ENCODE results near the gene PRKCQ. TPM values are rescaled to one million over a fixed set of nuclear protein-coding genes. Genes with fewer than 3 reads are reported as not detected.
A peak's percentile ranks its signal among the peaks of the same experiment; 100 is the strongest.
"Not testable (repeated sequence)": the region's sequence is repeated elsewhere in the genome, so short reads cannot be mapped to it uniquely, and the experiment has no call there.

Gene PRKCQ
- total and polyA plus RNA-seq, 5 donors: 0.05 to 0.25 (median 0.20) TPM

GRCh38 chr10:6581223-6581622, 1.1 kb upstream of the PRKCQ start:
- H3K27me3 ChIP-seq (ENCODE audit: control insufficient read depth, insufficient read depth); H3K4me3 ChIP-seq (ENCODE audit: low read length); intact Hi-C loops (cut with DNase I); H3K27ac ChIP-seq (ENCODE audit: low read length); H3K9me3 ChIP-seq (ENCODE audit: control insufficient read depth, low read length); ATAC-seq; DNase-seq; H3K4me1 ChIP-seq (ENCODE audit: control insufficient read depth, insufficient read depth, low read length): not testable (repeated sequence)
- 66% methylated on average over 7 of the region's 7 CpGs for WGBS

GRCh38 chr10:6580279-6581029, 378 bp upstream of the PRKCQ start:
- Histone ChIP-seq H3K4me3 (ENCODE audit: low read length) (peak overlapping the region; percentile 48), H3K27ac (ENCODE audit: low read length) (no peak overlapping the region), H3K4me1 (ENCODE audit: control insufficient read depth, insufficient read depth, low read length) (no peaks in the 10 kb centered on the region), H3K27me3 (ENCODE audit: control insufficient read depth, insufficient read depth) (peaks cover 3% of the 10 kb centered on the region), H3K9me3 (ENCODE audit: control insufficient read depth, low read length) (no peaks in the 10 kb centered on the region)
- DNase-seq: peak; percentile 62 to 84 (median 81)
- ATAC-seq: peak; percentile 89 to 95
- whole genome bisulfite sequencing: 5% methylated on average over 56 of the region's 56 CpGs
- intact Hi-C loops (cut with DNase I): no loop called here

DNA sequence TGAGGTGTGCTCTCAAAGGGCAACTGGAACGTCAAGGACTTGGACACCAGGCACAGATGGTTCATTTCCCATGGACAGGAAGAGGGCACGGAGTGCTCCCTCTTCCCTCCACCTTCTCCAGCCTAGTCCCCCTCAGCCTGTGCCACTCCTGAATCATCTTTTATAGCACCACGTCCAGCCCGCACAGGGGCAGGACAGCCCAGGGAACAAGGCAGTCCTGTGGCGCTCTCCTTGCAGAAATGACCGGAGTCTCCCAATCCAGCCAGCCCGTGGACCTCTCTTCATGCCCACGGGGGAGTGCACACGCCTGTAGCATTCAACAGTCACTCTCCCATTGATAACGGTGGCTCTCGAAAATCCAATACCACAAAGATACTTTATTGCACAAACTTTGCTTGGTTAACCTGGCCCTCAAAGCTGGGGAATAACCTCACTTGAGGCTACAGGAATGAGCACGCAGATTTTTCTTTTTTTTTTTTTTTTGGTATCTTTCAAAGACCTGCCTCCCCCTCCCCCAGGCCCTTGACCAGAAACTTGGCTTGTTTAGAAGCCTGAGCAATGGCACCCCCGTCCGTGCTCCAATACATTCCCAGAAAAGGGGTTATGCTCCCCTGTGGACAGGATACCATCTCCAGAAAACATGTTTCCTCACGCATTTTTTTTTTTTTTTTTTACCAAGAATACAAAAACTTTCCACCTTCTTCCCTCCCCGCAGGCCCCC, 733 bp downstream of the PRKCQ start:
- ATAC-seq: no peak
- DNase-seq: no peak
- 23% methylated on average over 16 of the region's 16 CpGs for WGBS
- H3K27me3 ChIP-seq (ENCODE audit: control insufficient read depth, insufficient read depth): peaks cover 5% of the 10 kb centered on the region
- no peaks in the 10 kb centered on the region for H3K4me1 ChIP-seq (ENCODE audit: control insufficient read depth, insufficient read depth, low read length)
- intact Hi-C loops (cut with DNase I): no loop called here
- peak overlapping the region; percentile 48 for H3K4me3 ChIP-seq (ENCODE audit: low read length)
- no peak overlapping the region for H3K27ac ChIP-seq (ENCODE audit: low read length)
- no peaks in the 10 kb centered on the region for H3K9me3 ChIP-seq (ENCODE audit: control insufficient read depth, low read length)

DNA sequence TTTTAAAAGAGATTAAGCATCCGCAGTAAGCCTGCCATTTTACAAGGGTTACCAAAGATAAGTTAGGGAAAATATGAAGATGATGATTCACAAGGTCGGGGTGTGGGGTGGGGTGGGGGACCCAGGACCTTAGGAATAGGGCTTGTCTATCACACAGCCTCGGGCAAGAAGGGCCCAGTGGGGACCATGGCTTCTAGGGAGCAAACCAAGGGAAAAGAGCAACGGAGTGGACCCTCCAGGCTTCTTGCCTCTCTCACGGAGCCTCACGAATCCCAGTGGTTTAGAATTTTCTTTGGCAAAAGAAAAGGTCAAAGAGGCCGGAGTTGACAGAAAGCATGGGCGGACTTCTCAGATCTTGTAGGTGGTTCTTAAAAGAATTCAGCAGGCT, 1.3 kb downstream of the PRKCQ start:
- DNase-seq (no peak), ATAC-seq (no peak)
- Histone ChIP-seq H3K27me3 (ENCODE audit: control insufficient read depth, insufficient read depth) (peaks cover 5% of the 10 kb centered on the region), H3K4me1 (ENCODE audit: control insufficient read depth, insufficient read depth, low read length) (no peaks in the 10 kb centered on the region), H3K4me3 (ENCODE audit: low read length) (no peak overlapping the region), H3K27ac (ENCODE audit: low read length) (no peak overlapping the region), H3K9me3 (ENCODE audit: control insufficient read depth, low read length) (no peaks in the 10 kb centered on the region)
- intact Hi-C loops (cut with DNase I): no loop called here
- 64% methylated on average over 8 of the region's 8 CpGs for WGBS

DNA sequence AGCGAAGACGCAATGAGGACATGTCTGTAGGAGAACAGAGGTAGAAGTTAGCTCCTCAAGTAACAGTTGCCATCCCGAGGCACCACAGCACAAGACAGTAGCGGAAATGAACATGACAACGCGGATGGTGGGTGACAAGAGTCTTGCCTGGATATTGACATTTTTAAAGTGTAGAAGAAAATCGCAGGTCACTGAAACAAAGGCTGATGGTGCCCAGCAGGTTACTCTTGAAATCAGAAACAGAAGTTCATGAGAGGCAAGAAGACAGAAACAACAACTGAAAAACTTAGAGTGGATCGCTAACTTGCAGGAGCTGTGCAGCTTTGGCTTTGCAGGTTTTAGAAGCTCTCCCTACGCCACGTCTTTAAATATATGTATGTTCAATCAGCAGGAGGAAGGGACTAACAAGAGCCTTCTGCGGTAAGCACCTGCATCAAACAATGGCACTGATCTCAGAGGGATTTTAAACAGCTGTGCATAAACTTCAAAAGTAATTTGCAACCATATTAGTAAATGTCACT, 1.8 kb downstream of the PRKCQ start:
- ATAC-seq (no peak), DNase-seq (no peak)
- 75% methylated on average over 11 of the region's 11 CpGs for WGBS
- no peak overlapping the region for H3K4me3 ChIP-seq (ENCODE audit: low read length)
- H3K27me3 ChIP-seq (ENCODE audit: control insufficient read depth, insufficient read depth): peaks cover 5% of the 10 kb centered on the region
- no peak overlapping the region for H3K27ac ChIP-seq (ENCODE audit: low read length)
- no peaks in the 10 kb centered on the region for H3K9me3 ChIP-seq (ENCODE audit: control insufficient read depth, low read length)
- intact Hi-C loops (cut with DNase I): no loop called here
- H3K4me1 ChIP-seq (ENCODE audit: control insufficient read depth, insufficient read depth, low read length): no peaks in the 10 kb centered on the region

DNA sequence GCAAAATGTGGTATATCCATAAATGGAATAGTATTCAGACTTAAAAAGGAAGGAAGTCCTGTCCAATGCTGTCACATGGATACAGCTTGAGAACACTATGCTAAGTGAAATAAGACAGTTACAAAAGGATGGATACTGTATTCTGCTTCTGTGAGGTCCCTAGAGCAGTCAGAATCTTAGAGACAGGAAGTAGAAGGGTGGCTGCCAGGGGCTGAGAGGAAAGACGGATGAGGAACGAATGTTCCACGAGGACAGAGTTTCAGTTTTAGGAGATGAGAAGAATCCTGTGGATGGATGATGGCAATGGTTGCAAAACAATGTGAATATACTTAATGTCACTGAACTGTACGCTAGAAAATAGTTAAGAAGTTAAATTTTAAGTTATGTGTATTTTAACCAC, 3.8 kb downstream of the PRKCQ start:
- Histone ChIP-seq H3K9me3 (ENCODE audit: control insufficient read depth, low read length) (no peaks in the 10 kb centered on the region), H3K4me3 (ENCODE audit: low read length) (no peak overlapping the region), H3K27me3 (ENCODE audit: control insufficient read depth, insufficient read depth) (peaks cover 5% of the 10 kb centered on the region), H3K4me1 (ENCODE audit: control insufficient read depth, insufficient read depth, low read length) (no peaks in the 10 kb centered on the region), H3K27ac (ENCODE audit: low read length) (no peak overlapping the region)
- no peak for ATAC-seq
- 61% methylated on average over 4 of the region's 4 CpGs for WGBS
- intact Hi-C loops (cut with DNase I): no loop called here
- no peak for DNase-seq

DNA sequence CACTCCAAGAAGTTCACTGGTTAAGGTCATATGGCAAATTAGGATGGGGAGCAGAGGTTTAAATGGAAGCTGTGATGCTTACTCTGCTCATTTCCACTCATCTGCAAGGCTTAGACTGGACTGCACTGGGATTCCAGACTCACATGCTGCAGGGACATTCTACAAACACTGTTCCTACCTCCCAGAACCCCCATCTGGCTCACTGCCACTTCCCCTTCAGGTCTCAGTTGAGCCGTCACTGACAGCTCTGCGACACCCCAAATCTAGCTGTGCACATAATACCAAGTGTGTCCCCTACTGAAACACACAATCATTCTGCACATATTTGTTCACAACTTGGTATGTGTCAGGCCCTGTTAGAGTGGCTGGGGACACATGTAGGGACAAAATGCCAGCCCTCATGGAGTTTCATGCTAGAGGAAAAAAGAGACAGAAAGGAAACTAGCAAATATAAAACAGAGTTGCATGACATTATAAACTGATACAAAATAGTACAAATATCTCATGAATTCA, 5.4 kb downstream of the PRKCQ start:
- Histone ChIP-seq H3K4me3 (ENCODE audit: low read length) (no peak overlapping the region), H3K4me1 (ENCODE audit: control insufficient read depth, insufficient read depth, low read length) (peaks cover 2% of the 10 kb centered on the region), H3K27ac (ENCODE audit: low read length) (no peak overlapping the region), H3K27me3 (ENCODE audit: control insufficient read depth, insufficient read depth) (peaks cover 9% of the 10 kb centered on the region), H3K9me3 (ENCODE audit: control insufficient read depth, low read length) (no peaks in the 10 kb centered on the region)
- ATAC-seq (no peak), DNase-seq (no peak)
- WGBS: 80% methylated on average over 2 of the region's 2 CpGs
- intact Hi-C loops (cut with DNase I): no loop called here

DNA sequence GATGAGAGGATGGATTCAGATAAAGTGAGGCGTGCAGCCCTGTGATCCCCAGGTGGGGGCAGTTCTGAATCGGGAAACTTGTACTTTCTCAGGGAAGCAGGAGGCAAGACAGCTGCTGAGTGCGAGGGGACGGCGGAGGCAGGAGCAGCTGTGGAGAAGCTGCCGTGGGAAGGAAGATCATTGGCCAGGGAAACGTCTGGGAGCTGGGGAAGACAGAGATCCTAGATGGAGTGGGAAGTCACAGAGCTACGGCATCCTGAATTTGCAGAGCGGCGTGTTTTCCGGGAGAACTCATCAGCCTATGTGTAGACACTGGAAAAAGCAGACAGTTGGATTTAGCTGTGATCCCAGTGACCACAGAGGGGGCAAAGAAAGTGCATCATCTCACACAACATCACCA, 9.2 kb downstream of the PRKCQ start:
- intact Hi-C loops (cut with DNase I): no loop called here
- DNase-seq: no peak

DNA sequence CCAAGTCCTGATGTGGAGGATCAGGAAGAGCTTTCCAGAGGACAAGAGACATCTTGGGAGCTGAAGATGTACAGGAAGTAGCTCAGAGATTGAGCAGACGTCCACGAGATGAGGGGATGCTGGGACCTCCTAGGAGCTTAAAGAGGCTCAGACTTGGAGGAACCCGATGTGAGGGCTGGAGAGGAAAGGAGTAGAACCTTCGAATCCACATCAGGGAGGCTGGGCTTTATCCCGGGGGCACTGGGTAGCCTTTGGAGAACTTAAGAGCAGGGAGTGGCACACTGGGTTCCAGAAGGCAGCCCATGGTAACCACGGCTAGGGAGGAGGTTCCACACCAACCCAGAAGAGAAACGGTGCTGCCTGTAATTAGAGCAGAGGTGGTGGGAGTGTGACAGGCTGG, 10.8 kb downstream of the PRKCQ start:
- ATAC-seq: no peak
- intact Hi-C loops (cut with DNase I): no loop called here

More for the DNA sequence above, 9.2 kb downstream of the PRKCQ start:
- Histone ChIP-seq H3K27ac (ENCODE audit: low read length) (no peak overlapping the region), H3K4me3 (ENCODE audit: low read length) (no peak overlapping the region), H3K4me1 (ENCODE audit: control insufficient read depth, insufficient read depth, low read length) (peaks cover 2% of the 10 kb centered on the region), H3K9me3 (ENCODE audit: control insufficient read depth, low read length) (no peaks in the 10 kb centered on the region), H3K27me3 (ENCODE audit: control insufficient read depth, insufficient read depth) (peaks cover 6% of the 10 kb centered on the region)
- no peak for ATAC-seq
- WGBS: 71% methylated on average over 11 of the region's 11 CpGs

DNA sequence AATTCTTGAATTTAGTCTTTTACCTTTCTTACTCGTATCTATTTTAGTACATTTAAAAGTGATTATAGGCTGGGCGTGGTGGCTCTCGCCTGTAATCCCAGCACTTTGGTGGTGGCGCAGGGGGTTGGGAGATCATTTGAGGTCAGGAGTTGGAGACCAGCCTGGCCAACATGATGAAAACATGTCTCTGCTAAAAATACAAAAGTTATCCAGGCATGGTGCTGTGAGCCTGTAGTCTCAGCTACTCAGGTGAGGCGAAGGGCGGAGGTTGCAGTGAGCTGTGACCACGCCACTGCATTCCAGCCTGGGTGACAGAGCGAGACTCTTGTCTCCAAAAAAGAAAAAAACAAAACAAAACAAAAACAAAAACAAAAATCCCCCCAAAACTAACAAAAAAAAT, 12.2 kb downstream of the PRKCQ start:
- ATAC-seq (no peak), DNase-seq (no peak)
- Histone ChIP-seq H3K9me3 (ENCODE audit: control insufficient read depth, low read length) (no peaks in the 10 kb centered on the region), H3K4me1 (ENCODE audit: control insufficient read depth, insufficient read depth, low read length) (peaks cover 2% of the 10 kb centered on the region), H3K27ac (ENCODE audit: low read length) (no peak overlapping the region), H3K27me3 (ENCODE audit: control insufficient read depth, insufficient read depth) (peaks cover 4% of the 10 kb centered on the region), H3K4me3 (ENCODE audit: low read length) (no peak overlapping the region)
- WGBS: 92% methylated on average over 8 of the region's 8 CpGs
- intact Hi-C loops (cut with DNase I): no loop called here

More for the DNA sequence above, 10.8 kb downstream of the PRKCQ start:
- 65% methylated on average over 7 of the region's 7 CpGs for WGBS
- H3K9me3 ChIP-seq (ENCODE audit: control insufficient read depth, low read length): no peaks in the 10 kb centered on the region
- no peak for DNase-seq
- H3K27ac ChIP-seq (ENCODE audit: low read length): no peak overlapping the region
- peaks cover 4% of the 10 kb centered on the region for H3K27me3 ChIP-seq (ENCODE audit: control insufficient read depth, insufficient read depth)
- H3K4me3 ChIP-seq (ENCODE audit: low read length): no peak overlapping the region
- peaks cover 2% of the 10 kb centered on the region for H3K4me1 ChIP-seq (ENCODE audit: control insufficient read depth, insufficient read depth, low read length)

DNA sequence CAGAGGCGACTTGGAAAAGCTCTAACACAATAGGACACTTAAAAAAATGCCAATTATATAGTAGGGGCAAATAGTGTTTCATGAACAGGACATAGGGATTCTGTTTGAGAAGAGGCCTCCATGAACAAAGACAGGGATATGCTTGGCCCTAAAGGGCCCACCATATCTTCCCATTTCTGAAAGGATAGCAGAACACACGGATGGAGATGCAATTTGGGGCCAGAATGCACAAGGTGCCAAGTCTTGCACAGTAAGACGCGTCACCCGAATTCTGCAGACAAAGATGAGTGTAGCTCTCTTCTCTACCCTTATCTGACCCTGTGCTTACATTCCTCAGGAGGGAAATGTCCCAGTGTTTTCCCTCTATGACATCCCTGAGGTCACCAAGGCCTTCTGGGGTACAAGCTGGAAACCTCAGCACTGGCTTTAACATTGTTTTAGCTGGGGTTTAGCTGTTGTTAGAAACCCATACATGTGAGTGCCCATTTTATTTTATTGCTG, 12.8 kb downstream of the PRKCQ start:
- Histone ChIP-seq H3K4me1 (ENCODE audit: control insufficient read depth, insufficient read depth, low read length) (peaks cover 2% of the 10 kb centered on the region), H3K9me3 (ENCODE audit: control insufficient read depth, low read length) (no peaks in the 10 kb centered on the region), H3K4me3 (ENCODE audit: low read length) (no peak overlapping the region), H3K27me3 (ENCODE audit: control insufficient read depth, insufficient read depth) (peaks cover 4% of the 10 kb centered on the region), H3K27ac (ENCODE audit: low read length) (no peak overlapping the region)
- ATAC-seq (no peak), DNase-seq (no peak)
- WGBS: 69% methylated on average over 5 of the region's 5 CpGs
- intact Hi-C loops (cut with DNase I): no loop called here
